ENCODE measurements around the gene PROCR. TPM values are rescaled to one million over a fixed set of nuclear protein-coding genes. Genes with fewer than 3 reads are reported as not detected.
"Not testable (repeated sequence)": the region's sequence is repeated elsewhere in the genome, so short reads cannot be mapped to it uniquely, and the experiment has no call there.

Gene PROCR
- polyA plus RNA-seq, 1 donor = 6.9 TPM

DNA sequence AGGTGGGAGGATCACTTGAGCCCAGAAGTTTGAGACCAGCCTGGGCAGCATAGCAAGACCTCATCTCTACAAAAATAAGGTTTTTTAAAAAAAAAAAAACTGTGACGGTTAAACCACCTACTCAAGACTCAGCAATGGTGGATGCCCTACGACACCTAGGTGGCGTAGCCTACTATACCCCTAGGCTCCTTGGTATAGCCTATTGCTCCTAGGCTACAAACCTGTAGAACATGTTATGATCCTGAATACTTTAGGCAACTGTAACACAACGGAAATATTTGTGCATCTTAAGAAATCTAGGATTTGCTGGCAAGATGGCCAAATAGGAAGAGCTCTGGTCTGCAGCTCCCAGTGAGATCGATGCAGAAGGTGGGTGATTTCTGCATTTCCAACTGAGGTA, 11.5 kb upstream of the PROCR start:
- DNase-seq = not testable (repeated sequence)

DNA sequence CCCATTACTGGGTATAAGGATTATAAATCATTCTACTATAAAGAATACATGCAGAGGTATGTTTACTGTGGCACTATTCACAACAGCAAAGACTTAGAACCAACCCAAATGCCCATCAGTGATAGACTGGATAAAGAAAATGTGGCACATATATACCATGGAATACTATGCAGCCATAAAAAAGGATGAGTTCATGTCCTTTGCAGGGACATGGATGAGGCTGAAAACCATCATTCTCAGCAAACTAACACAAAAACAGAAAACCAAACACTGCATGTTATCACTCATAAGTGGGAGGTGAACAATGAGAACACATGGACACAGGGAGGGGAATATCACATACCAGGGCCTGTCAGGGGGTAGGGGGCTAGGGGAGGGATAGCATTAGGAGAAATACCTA, 7.3 kb upstream of the PROCR start:
- DNase-seq = not testable (repeated sequence)

DNA sequence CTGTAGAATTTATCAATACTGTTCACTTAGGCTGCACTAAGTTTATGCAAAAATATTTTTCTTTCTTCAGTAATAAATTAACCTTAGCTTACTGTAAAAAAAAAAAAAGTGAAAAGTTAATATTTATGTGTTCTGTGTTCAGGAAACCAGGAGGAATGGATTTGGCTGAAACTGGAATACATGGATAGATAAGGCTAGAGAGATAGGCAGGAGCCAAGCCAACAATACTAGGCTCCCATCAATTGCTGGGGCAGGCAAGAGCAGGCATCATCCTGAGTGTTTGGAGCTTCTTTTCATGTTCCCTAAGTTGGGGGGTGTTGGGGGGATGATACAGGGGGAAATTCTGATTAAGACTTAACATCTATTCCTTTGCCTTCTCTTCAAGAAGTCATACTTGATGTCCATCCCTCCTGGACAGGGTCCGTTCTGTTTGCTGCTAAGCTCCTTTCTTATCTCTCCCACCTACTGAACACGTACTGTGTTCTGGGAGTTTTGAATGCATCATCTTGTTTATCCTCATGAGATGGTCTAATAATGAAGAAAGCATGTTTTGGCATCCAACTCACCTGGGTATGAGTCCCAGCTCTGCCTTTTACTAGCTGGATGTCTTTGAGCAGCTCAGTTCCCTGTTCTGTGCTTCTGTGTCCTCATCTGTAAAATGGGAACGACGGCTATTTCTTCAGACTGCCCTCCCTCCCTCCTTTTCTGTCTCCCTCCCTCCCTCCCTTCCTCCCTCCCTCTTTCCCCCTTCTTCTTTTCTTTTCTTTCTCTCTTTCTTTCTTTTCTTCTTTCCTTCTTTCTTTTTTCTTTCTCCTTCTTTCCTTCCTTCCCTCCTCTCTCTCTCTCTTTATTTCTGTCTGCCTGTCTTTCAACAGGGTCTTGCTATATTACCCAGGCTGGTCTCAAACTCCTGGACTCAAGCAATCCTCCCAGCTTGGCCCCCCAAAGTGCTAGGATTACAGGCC, 6.4 kb upstream of the PROCR start:
- no peak for DNase-seq

DNA sequence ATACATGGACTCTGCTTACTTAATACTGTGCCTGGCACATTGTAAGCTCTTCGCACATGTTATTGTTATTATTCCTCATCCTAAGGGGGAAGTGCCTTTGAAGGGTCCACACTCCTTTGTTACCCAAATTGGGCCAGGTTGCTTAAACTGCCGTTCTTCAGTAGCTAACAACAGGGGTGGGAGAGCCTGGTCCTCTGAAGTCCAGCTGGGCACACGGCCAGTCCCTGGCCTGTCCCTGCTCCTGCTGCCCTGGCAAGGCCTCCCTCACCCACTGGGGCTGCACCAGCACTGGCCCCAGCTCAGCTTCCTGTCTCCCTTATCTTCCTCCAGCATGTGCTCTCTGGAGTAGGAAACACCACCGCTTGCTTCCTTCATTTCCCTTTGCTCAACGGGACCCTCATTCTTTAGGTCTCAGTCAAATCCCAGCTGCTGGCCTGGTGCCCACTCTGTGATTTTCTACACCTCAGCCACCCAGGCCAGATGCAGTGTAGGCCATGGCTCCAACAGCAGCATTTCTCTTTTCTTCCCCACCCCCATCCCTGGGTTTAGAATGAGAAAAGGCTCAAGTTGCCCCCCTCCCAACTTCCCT, 5.5 kb upstream of the PROCR start:
- no peak for DNase-seq

DNA sequence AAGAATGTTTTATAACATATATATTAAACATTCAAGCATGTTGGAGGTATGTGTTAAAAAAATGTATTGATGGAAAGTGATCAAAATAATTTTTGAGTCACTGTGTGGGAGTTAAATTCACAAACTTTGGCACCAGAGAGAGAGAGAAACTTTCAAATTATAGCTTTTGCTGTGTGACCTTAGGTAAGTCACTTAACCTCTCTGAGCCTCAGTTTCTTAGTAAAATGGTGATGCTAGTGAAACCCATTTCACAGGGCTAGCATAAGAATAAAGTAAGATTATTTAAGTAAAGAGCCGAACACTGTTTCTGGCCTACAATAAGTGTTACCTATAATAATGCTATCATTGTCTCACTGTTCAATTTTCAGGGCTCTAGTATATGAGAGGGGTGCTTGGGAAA, 4.1 kb upstream of the PROCR start:
- no peak for DNase-seq

DNA sequence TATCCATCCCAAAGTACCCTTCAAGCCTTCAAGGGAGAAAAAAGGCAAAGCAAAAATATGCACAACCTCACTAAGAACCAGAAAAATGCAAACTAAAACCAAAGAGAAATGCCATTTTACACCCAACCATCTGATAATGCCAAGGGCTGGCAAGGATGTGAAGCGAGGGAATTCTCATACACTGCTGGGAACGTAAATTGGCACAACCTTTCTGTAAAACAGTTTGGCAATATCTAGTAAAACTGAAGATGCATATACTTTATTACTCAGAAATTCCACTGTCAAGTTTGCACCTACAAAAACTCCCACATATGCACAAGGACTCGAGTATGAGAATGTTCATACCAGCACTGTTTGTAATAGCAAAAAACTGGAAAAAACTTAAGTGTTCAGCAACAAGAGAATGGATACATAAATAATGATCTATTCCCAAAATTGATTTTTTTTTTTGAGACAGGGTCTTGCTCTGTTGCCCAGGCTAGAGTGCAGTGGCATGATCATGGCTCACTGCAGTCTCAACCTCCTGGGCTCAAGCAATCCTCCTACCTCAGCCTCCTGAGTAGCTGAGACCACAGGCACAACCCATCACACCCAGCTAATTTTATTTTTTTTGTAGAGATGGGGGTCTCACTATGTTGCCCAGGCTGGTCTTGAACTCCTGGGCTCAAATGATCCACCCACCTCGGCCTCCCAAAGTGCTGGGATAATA, 3.0 kb upstream of the PROCR start:
- not testable (repeated sequence) for DNase-seq

DNA sequence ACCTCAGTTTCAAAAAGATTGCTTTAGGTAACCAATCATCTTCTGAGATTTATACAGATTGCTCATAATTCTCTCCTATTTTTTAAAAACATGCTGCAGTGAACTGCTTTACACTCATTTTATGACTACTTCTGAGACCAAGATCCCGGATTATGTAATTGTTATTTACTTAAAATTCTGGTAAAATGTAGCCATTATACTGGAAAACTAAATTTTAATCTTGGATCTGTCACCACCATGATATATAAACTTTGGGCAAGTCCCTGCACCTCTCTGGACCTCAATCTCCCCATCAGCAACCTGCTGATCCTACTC, 477 bp upstream of the PROCR start:
- no peak for DNase-seq

DNA sequence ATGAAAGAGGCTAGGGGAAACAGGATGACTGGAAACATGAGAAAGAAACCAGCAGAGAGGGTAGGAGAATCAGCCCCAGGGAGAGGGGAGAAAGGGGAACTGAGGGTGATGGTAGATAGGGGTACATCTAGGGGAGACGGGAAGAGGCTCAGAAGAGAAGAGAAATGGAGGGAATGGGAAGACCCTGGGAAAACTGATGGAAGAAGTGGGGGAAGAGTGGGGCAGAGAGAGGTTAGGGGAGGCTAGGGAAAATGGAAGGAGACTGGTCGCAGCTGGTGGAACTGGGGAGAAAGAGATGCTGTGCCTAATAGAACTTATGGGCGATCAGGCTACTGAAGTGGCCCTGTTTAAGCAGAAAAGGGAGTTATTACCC, 548 bp downstream of the PROCR start:
- no peak for DNase-seq

DNA sequence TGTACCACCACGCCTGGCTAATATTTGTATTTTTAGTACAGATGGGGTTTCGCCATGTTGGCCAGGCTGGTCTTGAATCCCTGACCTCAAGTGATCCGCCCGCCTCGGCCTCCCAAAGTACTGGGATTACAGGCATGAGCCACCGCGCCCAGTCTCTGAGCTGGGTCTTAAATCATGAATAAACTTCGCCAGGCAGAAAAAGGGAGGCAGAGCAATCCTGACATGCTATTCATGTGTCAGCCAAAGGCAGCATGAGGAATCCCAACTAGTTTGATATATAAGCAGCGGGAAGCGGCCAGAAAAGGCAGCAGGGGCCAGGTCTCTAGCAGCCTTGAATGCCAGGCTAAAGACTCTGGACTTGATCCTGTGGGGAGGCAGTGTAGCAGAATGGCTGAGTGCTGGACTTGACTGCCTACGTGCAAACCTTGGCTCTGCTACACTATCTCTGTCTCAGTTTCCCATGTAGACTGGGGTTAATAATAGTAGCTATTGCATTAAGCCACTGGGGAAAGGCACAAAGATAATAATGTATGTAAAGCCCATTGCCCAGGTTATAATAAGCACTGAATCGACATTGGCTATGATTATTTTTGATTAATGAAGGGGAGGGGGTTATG, 1.8 kb downstream of the PROCR start:
- DNase-seq = no peak

DNA sequence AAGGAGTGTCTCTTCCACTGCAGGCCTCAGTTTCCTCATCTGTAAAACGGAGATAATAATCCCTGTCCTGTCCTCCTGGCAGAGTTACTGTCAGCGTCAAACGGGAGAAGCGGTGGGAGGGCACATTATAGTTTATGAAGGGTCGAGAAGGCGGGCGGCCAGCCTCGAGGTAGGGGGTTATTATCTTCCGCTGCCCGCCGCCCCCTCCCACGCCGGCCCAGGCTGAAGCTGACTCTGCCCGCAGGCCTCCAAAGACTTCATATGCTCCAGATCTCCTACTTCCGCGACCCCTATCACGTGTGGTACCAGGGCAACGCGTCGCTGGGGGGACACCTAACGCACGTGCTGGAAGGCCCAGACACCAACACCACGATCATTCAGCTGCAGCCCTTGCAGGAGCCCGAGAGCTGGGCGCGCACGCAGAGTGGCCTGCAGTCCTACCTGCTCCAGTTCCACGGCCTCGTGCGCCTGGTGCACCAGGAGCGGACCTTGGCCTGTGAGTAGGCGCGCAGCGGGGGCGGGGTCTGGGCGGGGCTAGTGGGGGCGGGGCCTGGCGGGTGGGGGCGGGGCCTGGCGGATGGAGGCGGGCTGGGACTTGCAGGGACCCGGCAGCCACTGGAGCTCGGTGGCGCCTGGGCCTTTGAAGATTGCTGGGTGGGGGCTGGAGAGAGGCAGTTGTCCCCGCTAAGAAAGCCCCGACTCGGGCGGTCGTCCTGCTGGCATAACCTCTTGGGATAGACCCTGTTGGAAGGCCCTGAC, 2.8 kb downstream of the PROCR start:
- DNase-seq = peak; percentile 24

DNA sequence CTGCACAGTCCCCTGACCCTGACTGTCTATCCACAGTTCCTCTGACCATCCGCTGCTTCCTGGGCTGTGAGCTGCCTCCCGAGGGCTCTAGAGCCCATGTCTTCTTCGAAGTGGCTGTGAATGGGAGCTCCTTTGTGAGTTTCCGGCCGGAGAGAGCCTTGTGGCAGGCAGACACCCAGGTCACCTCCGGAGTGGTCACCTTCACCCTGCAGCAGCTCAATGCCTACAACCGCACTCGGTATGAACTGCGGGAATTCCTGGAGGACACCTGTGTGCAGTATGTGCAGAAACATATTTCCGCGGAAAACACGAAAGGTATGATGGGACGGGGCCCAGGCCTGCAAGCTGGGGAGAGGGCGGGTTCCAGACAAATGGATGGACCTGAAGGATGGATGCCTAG, 4.3 kb downstream of the PROCR start:
- no peak for DNase-seq

DNA sequence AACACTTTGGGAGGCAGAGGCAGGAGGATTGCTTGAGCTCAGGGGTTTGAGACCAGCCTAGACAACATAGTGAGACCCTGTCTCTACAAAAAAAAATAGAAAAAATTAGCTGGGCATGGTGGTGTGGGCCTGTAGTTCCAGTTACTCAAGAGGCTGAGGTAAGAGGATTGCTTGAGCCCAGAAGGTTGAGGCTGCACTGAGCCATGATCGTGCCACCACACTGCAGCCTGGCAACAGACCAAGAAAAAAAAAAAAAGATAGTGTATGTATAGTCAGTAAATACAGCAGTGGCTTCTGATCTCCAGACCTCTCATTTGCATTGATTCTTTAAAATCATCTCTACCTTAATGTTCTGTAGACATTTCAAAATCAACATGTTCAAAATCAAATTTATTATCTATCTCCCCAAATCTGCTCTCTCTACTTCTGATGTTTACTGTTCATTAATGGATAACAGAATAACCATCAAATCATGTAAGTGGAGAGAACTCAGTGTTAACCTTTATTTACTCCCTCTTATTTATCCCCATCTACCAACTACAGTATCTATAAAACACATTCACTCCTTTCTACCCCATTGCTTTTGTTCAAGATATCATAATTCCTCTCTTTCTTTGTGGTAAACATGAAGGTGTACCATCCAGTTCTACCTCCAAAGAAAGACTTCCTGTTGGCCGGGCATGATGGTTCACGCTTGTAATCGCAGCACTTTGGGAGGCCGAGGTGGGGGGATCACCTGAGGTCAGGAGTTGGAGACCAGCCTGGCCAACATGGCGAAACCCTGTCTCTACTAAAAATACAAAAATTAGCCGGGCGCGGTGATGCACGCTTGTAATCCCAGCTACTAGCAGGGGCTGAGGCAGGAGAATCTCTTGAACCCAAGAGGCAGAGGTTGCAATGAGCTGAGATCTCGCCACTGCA, 7.7 kb downstream of the PROCR start:
- DNase-seq = no peak

DNA sequence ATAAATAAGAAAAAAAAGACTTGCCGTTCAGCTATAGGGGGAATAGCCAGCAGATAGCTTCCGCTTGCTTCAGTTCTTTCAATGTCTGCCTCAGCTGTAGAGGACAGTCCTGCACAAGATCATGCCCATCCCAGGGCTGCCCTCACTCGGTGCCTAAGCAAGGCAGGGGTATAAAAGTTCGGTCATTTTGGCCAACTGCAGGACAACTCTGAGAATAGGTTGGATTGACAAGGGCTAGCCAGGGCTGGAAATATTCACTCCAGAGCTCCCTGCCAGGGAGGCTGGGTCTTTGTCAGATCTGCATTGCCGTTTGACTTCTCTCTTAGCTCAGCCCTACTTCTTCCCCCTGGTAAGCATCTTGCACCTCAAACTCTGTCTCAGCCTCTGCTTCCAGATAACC, 8.4 kb downstream of the PROCR start:
- no peak for DNase-seq

DNA sequence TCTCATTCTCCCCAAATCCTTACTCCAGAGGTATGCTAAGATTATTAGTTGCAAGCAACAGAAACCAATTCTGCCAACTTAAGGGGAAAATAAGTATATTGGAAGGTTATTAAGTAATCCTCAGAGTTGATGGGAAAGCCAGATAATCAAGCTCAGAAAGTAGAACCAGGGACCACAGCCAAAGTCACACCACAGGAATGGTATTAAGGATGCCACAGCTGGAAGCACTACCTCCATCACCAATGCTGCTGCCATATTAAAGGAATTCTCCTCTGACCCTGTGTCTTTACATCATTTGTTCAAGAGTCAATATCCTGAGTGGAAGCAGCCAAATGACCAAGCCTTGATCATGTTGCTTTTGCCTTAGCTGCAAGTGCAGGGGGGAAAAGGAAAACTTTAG, 9.9 kb downstream of the PROCR start:
- DNase-seq = no peak

DNA sequence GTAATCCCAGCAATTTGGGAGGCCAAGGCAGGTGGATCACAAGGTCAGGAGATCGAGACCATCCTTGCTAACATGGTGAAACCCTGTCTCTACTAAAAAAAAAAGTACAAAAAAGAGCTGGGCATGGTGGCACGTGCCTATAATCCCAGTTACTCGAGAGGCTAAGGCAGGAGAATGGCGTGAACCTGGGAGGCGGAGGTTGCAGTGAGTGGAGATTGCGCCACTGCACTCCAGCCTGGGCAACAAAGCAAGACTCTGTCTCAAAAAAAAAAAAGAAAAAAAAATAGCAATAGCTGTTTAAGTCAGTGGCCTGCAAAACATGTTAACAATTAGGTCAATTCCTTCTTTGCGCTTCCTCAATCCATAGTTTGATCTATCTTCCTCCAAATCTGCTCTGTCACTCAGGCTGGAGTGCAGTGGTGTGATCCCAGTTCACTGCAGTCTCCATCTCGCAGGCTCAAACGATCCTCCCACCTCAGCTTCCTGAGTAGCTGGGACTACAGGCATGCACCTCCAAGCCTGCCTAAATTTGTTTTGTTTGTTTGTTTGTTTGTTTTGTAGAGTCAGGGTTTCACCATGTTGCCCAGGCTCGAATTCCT, 14.9 kb downstream of the PROCR start:
- DNase-seq = not testable (repeated sequence)

DNA sequence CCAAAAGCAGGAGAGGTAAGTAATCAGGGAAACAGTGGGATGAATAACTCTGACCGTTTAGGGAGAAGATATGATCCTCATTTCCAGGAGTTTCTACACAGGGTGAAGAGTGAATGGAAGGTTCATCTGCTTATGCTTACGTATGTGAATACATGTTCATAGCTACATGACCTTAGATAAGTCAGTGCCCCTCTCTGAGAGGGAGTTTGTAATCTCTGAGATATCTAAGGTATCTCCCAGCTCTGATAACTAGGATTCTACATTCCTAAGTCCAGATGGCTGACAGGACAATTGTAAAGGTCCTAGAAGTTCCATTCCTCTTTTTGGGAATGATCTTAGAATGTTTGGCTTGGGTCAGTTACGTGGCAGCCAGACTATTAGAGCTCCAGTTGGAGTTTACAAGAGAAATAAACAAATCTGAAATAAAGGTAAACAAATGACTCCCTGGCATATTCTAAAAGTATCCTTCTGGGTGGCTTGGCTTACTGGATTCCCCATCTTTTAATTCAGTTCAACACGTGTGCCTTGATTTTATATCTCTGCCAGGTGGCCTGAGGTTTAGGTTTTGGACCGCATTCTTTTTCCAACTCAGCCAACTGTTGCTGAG, 15.8 kb downstream of the PROCR start:
- DNase-seq = no peak

DNA sequence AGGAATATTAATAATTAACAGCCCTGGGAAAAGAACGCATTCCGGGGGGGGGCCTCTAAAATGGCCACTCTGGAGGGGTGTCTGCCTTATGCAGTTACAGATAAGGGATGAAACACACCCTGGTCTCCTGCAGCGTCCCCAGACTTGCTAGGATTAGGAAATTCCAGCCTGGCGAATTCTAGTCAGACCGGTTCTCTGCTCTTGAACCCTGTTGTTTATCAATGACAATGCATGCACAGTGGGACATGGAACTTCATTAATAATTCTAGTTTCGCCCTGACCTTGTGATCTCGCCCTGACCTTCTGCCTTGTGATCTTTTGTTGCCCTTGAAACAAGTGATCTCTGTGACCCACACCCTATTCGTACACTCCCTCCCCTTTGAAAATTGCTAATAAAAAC, 17.4 kb downstream of the PROCR start:
- DNase-seq = not testable (repeated sequence)

DNA sequence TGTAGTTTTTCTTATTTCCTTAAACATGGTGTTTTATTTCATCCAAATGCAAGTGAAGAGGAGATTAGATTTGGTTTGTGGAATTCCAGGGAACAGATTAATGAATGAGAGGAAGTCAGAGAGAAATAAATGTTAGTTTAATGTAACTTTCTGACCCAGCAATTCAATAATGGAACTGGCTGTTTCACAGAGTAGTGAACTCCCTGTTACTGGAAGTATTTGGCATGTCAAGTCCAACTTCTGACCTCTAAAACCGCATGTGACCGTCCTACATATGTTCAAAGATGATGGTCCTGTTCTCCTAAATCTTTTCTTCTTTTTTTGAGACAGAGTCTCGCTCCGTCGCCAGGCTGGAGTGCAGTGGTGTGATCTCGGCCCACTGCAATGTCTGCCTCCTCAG, 18.7 kb downstream of the PROCR start:
- DNase-seq = no peak

DNA sequence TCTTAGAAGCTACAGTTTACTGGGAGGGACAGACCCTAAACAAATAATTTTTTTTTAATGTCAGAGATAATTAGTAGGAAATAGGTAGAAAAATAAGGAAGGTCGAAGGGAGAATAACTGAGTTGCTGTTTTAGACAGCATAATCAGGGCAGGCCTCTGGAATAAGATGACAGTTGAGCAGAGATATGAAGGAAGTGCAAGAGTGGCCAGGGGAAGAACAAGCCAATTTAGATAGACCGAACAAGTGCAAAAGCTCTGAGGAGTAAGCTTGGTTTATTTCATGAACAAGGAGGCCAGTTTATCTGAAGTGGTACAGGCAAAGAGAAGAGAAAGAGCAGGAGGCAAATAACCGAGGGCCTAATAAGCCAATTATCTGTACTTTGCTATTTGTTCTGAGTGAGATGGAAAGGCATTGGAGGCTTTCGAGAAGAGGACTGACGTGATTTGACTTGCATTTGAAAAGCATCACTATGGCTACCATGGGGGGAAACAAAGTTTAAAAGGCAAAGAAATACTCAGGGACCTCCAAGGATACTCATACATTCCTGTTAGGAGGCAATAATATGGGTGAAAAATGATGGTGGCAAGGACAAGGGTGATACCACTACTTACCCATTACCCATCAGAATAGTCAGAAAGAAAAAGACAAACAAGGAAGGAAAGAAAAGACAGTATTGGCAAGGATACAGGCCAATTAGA, 19.7 kb downstream of the PROCR start:
- no peak for DNase-seq

Data from left kidney (tissue), 2 donors.